GM20000 (cell line): ENCODE results near the gene GRID2IP.

Experiments
- DNase-seq: peaks from one replicate; pipeline ENCODE4 v3.0.0; 2012; ENCODE audit warnings: low spot score
- CTCF ChIP-seq: IDR thresholded peaks from 2 replicates; pipeline ENCODE4 v1.5.1; 2012; ENCODE audit warnings: mild to moderate bottlenecking, control low read depth; ENCODE audit errors: extremely low read depth, missing control alignments

GRID2IP gene

GRCh38 chr7:6556196-6556595 lies 4.9 kb upstream of the GRID2IP start:
- TF ChIP-seq CTCF = peak; percentile 6
- DNase-seq = no peak

GRCh38 chr7:6554848-6555247 lies 3.6 kb upstream of the GRID2IP start:
- no peak for TF ChIP-seq CTCF
- DNase-seq = no peak

GRCh38 chr7:6553448-6554044 lies 2.3 kb upstream of the GRID2IP start:
- DNase-seq = no peak
- no peak for TF ChIP-seq CTCF

- no peak for TF ChIP-seq CTCF
- no peak for DNase-seq
These were observed 3.9 kb downstream of the GRID2IP start for GRCh38 chr7:6547400-6547799.

GRCh38 chr7:6546498-6547251 lies 4.6 kb downstream of the GRID2IP start:
- DNase-seq = peak; percentile 39
- no peak for TF ChIP-seq CTCF

GRCh38 chr7:6545398-6546126 lies 5.7 kb downstream of the GRID2IP start:
- no peak for TF ChIP-seq CTCF
- peak; percentile 63 for DNase-seq

GRCh38 chr7:6542368-6542767 lies 8.9 kb downstream of the GRID2IP start:
- no peak for TF ChIP-seq CTCF
- no peak for DNase-seq
